ENCODE measurements around the gene NEU2.
A peak's percentile ranks its signal among the peaks of the same experiment; 100 is the strongest.

NEU2 gene

GRCh38 chr2:233076749-233077148, 44.3 kb downstream of the NEU2 start:
- DNase-seq (ENCODE audit: low read depth, low spot score), result no peak

GRCh38 chr2:233079473-233079877, 47.0 kb downstream of the NEU2 start:
- DNase-seq (ENCODE audit: low read depth, low spot score), result no peak

GRCh38 chr2:233079953-233080835, 47.7 kb downstream of the NEU2 start:
- no peak for DNase-seq (ENCODE audit: low read depth, low spot score)

- DNase-seq (ENCODE audit: low read depth, low spot score), result no peak
These were observed 48.4 kb downstream of the NEU2 start for GRCh38 chr2:233080836-233081229.

- peak; percentile 22 for DNase-seq (ENCODE audit: low read depth, low spot score)
These were observed 48.8 kb downstream of the NEU2 start for GRCh38 chr2:233081232-233081730.

- DNase-seq (ENCODE audit: low read depth, low spot score), result no peak
These were observed 49.3 kb downstream of the NEU2 start for GRCh38 chr2:233081731-233082221.

- DNase-seq (ENCODE audit: low read depth, low spot score), result no peak
These were observed 49.9 kb downstream of the NEU2 start for GRCh38 chr2:233082222-233082930.

GRCh38 chr2:233082931-233083755, 50.7 kb downstream of the NEU2 start:
- no peak for DNase-seq (ENCODE audit: low read depth, low spot score)

GRCh38 chr2:233083782-233084181, 51.3 kb downstream of the NEU2 start:
- DNase-seq (ENCODE audit: low read depth, low spot score), result no peak

- DNase-seq (ENCODE audit: low read depth, low spot score), result no peak
These were observed 52.0 kb downstream of the NEU2 start for GRCh38 chr2:233084488-233084887.

Measured in activated naive CD8-positive, alpha-beta T cell treated with anti-CD3 and anti-CD28 coated beads, Interleukin-2, amount 50 U/mL, for 16 hours (primary cell).